Trophoblast cell (in vitro differentiated cells and primary cell): ENCODE data around the gene PWP2.
"Not testable (repeated sequence)": the region's sequence is repeated elsewhere in the genome, so short reads cannot be mapped to it uniquely, and the experiment has no call there.

Source experiments
- DNase-seq, 2 donors: peaks; one replicate each; pipeline ENCODE4 v3.0.0-alpha.2; 2016
- H2AFZ ChIP-seq: 2 replicates; pipeline ENCODE4 v1.6.1; 2013; ENCODE audit warnings: low read length, moderate library complexity, mild to moderate bottlenecking; ENCODE audit not compliant: insufficient read depth, poor library complexity
- H2AK5ac ChIP-seq: 2 replicates; pipeline ENCODE4 v1.6.1; 2013; ENCODE audit warnings: mild to moderate bottlenecking, low read length
- H2BK120ac ChIP-seq: 2 replicates; pipeline ENCODE4 v1.6.1; 2013; ENCODE audit warnings: low read length, mild to moderate bottlenecking, moderate library complexity; ENCODE audit not compliant: insufficient read depth, poor library complexity
- H2BK12ac ChIP-seq: 2 replicates; pipeline ENCODE4 v1.6.1; 2013; ENCODE audit warnings: mild to moderate bottlenecking, low read length, moderate library complexity
- H2BK5ac ChIP-seq: 2 replicates; pipeline ENCODE4 v1.6.1; 2013; ENCODE audit warnings: low read length, low read depth, moderate library complexity, mild to moderate bottlenecking; ENCODE audit not compliant: poor library complexity
- H3K14ac ChIP-seq: 2 replicates; pipeline ENCODE4 v1.6.1; 2013; ENCODE audit warnings: mild to moderate bottlenecking, low read length
- H3K18ac ChIP-seq: 2 replicates; pipeline ENCODE4 v1.6.1; 2013; ENCODE audit warnings: mild to moderate bottlenecking, low read length
- H3K23ac ChIP-seq: 2 replicates; pipeline ENCODE4 v1.6.1; 2013; ENCODE audit warnings: low read length
- H3K27ac ChIP-seq: 2 replicates; pipeline ENCODE4 v1.5.1; 2013; ENCODE audit warnings: low read depth, mild to moderate bottlenecking, inconsistent platforms, low read length, moderate library complexity
- H3K27me3 ChIP-seq: 2 replicates; pipeline ENCODE4 v1.6.1; 2013; ENCODE audit warnings: inconsistent platforms, mild to moderate bottlenecking, low read length, moderate library complexity; ENCODE audit not compliant: insufficient read depth
- H3K36me3 ChIP-seq, 2 experiments: 1 replicate in 1 of 2; 2 replicates in 1 of 2; pipeline ENCODE4 v1.6.1; 2013; ENCODE audit warnings: low read length in 2 of 2, mild to moderate bottlenecking in 2 of 2, moderate library complexity in 1 of 2; ENCODE audit not compliant: insufficient read depth in 2 of 2, control insufficient read depth in 1 of 2
- H3K4ac ChIP-seq: 2 replicates; pipeline ENCODE4 v1.6.1; 2013; ENCODE audit warnings: low read depth, mild to moderate bottlenecking, low read length, moderate library complexity
- H3K4me1 ChIP-seq, 2 experiments: 1 replicate in 1 of 2; 2 replicates in 1 of 2; pipeline ENCODE4 v1.6.1; 2013; ENCODE audit warnings: low read length in 2 of 2, mild to moderate bottlenecking in 2 of 2, moderate library complexity in 1 of 2; ENCODE audit not compliant: insufficient read depth in 2 of 2, control insufficient read depth in 1 of 2
- H3K4me2 ChIP-seq: 2 replicates; pipeline ENCODE4 v1.6.1; 2013; ENCODE audit warnings: inconsistent platforms, mild to moderate bottlenecking, low read length, moderate library complexity
- H3K4me3 ChIP-seq: 2 replicates; pipeline ENCODE4 v1.5.1; 2013; ENCODE audit warnings: mild to moderate bottlenecking, low read depth, low read length, inconsistent platforms
- H3K79me1 ChIP-seq: one replicate; pipeline ENCODE4 v1.6.1; 2013; ENCODE audit warnings: low read length
- H3K79me2 ChIP-seq: 2 replicates; pipeline ENCODE4 v1.6.1; 2013; ENCODE audit warnings: low read length, mild to moderate bottlenecking; ENCODE audit not compliant: control insufficient read depth, insufficient read depth, poor library complexity
- H3K9ac ChIP-seq: 2 replicates; pipeline ENCODE4 v1.6.1; 2013; ENCODE audit warnings: mild to moderate bottlenecking, low read length
- H3K9me3 ChIP-seq: 2 replicates; pipeline ENCODE4 v1.6.1; 2013; ENCODE audit warnings: low read depth, mild to moderate bottlenecking, control low read depth, inconsistent platforms, low read length; ENCODE audit not compliant: insufficient read depth
- H4K12ac ChIP-seq: 2 replicates; pipeline ENCODE4 v1.6.1; 2013; ENCODE audit warnings: low read depth, mild to moderate bottlenecking, low read length, moderate library complexity
- H4K8ac ChIP-seq: 2 replicates; pipeline ENCODE4 v1.6.1; 2013; ENCODE audit warnings: low read depth, mild to moderate bottlenecking, low read length, moderate library complexity
- H4K91ac ChIP-seq: one replicate; pipeline ENCODE4 v1.6.1; 2013; ENCODE audit warnings: low read depth, mild to moderate bottlenecking, low read length, moderate library complexity
- WGBS: extraction: QIAGEN DNeasy Blood & Tissue Kit; methylation state at CpG from one replicate; pipeline ENCODE4 v1.1.7; 2013; ENCODE audit warnings: missing lambda C conversion rate; ENCODE audit not compliant: insufficient read length, insufficient coverage; ENCODE audit errors: extremely low coverage; 5-methylcytosine and 5-hydroxymethylcytosine counted together

PWP2 gene

DNA sequence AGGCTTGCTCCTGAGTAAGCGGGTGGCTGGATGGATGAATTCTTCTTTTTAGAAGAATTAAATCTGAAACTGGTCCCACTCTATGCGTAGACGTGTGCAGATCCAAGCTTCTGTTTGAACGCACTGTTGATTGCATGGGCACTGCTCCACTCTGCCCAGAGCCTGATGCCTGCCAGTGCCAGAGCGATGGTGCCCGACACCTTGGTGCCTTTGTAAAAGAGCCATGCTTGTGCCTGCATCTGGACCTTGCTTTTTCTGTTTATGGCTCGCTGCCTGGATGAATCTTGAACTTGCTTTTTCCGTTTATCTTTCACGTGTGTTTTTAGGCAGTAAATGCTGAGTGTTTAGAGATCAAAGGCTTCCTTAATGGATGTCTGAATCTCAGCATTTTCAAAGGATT, 15.0 kb upstream of the PWP2 start:
- no peak overlapping the region for H3K4ac ChIP-seq
- H4K8ac ChIP-seq: no peak overlapping the region
- H4K12ac ChIP-seq: no peak overlapping the region
- H2BK120ac ChIP-seq: no peak overlapping the region
- H3K23ac ChIP-seq: no peak overlapping the region
- H3K9me3 ChIP-seq: peaks cover 2% of the 10 kb centered on the region
- no peaks in the 10 kb centered on the region for H3K79me2 ChIP-seq
- H2AK5ac ChIP-seq: no peak overlapping the region
- WGBS: no CpG with 5 or more reads among the region's 9 CpGs
- H2BK12ac ChIP-seq: no peak overlapping the region
- H3K4me1 ChIP-seq: no peaks in the 10 kb centered on the region
- no peak overlapping the region for H3K4me2 ChIP-seq
- no peak overlapping the region for H3K4me3 ChIP-seq
- no peak overlapping the region for H2BK5ac ChIP-seq
- H4K91ac ChIP-seq: no peak overlapping the region
- DNase-seq: no peak
- H3K9ac ChIP-seq: no peak overlapping the region
- H3K14ac ChIP-seq: no peak overlapping the region
- no peak overlapping the region for H3K18ac ChIP-seq
- no peaks in the 10 kb centered on the region for H3K79me1 ChIP-seq
- no peaks in the 10 kb centered on the region for H3K27me3 ChIP-seq
- H2AFZ ChIP-seq: no peak overlapping the region
- peaks cover 47 to 50% of the 10 kb centered on the region in 2 experiments for H3K36me3 ChIP-seq
- no peak overlapping the region for H3K27ac ChIP-seq

DNA sequence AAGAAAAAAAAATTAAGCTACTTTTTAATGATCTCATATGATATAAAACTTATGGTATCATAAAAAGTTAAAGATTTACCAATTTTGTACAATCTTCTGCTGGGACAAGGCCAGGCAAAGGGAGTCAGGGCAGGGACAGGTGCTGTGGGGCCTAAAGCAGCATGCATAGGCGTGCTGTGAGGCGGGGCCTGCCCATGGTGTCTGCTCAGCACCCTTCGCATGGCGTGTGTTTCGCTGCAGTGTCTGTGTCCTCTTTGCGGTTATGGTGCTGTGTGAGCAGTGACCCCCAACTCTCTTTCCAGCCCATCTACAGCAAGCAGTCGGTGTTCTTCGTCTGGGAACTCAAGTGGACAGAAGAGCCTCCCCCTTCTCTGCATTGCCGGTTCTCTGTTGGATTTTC, 13.4 kb upstream of the PWP2 start:
- Histone ChIP-seq H3K79me1 (no peaks in the 10 kb centered on the region), H3K4me1 (no peaks in the 10 kb centered on the region), H3K79me2 (no peaks in the 10 kb centered on the region), H4K12ac (no peak overlapping the region), H3K4ac (no peak overlapping the region), H3K36me3 (peaks cover 32 to 35% of the 10 kb centered on the region in 2 experiments), H3K9ac (no peak overlapping the region), H4K91ac (no peak overlapping the region), H2AFZ (no peak overlapping the region), H3K4me3 (no peak overlapping the region), H3K18ac (no peak overlapping the region), H2BK12ac (no peak overlapping the region), H3K14ac (no peak overlapping the region), H2BK120ac (no peak overlapping the region), H3K23ac (no peak overlapping the region), H2AK5ac (no peak overlapping the region), H3K27me3 (no peaks in the 10 kb centered on the region), H3K27ac (no peak overlapping the region), H3K9me3 (no peaks in the 10 kb centered on the region), H3K4me2 (no peak overlapping the region), H2BK5ac (no peak overlapping the region), H4K8ac (no peak overlapping the region)
- no peak for DNase-seq
- no CpG with 5 or more reads among the region's 9 CpGs for WGBS

DNA sequence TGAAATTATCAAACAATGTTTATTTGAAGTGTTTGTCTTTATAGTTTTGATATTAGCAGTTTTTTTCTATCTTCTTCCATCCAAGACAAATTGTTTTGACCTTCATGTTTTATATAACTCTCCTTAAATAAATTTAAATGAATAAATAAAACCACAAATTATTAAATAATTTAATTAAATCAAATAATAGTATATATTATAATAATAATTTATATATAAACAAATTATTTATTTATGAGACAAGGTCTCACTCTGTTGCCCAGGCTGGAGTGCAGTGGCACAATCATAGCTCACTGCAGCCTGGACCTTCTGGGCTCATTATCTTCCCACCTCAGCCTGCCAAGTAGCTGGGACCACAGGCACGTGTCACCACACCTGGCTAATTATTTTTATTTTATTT, 12.4 kb upstream of the PWP2 start:
- Histone ChIP-seq H3K9ac (no peak overlapping the region), H2BK5ac (no peak overlapping the region)
- no CpG with 5 or more reads among the region's 1 CpG for WGBS

DNA sequence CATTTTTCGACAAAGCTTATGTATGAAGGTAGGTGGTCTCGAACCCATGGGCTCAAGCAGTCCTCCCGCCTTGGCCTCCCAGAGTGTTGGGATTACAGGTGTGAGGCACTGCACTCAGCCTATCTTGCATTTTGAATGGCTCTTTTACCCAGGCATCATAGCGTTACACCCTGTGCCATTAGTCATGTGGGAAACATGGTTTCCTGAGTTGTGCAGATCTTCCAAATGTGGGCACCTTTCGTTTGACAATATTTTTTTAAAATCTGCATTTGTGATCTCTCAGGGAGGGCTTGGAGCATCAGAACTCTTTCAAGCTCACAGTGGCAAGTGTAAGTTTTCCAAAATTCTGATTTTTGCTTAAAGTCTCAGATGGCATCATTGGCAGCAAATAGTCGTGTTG, 8.7 kb upstream of the PWP2 start:
- not testable (repeated sequence) for H3K27ac ChIP-seq, H3K36me3 ChIP-seq, H3K9me3 ChIP-seq, H3K9ac ChIP-seq, H2BK12ac ChIP-seq, H4K8ac ChIP-seq, H3K4me2 ChIP-seq, H2AK5ac ChIP-seq, H3K4me1 ChIP-seq, H3K23ac ChIP-seq, H2BK5ac ChIP-seq, H4K91ac ChIP-seq, H3K27me3 ChIP-seq, H3K18ac ChIP-seq, H3K4ac ChIP-seq, H3K79me2 ChIP-seq, H2BK120ac ChIP-seq, H3K14ac ChIP-seq, DNase-seq, H3K4me3 ChIP-seq, H2AFZ ChIP-seq, H3K79me1 ChIP-seq, H4K12ac ChIP-seq
- no CpG with 5 or more reads among the region's 6 CpGs for WGBS

More for the DNA sequence above, 12.4 kb upstream of the PWP2 start:
- Histone ChIP-seq H4K8ac (no peak overlapping the region), H2AK5ac (no peak overlapping the region), H3K23ac (no peak overlapping the region), H3K14ac (no peak overlapping the region), H2BK12ac (no peak overlapping the region), H3K4me1 (no peaks in the 10 kb centered on the region), H3K79me2 (no peaks in the 10 kb centered on the region), H2AFZ (no peak overlapping the region), H3K27ac (no peak overlapping the region), H3K27me3 (no peaks in the 10 kb centered on the region), H3K9me3 (no peaks in the 10 kb centered on the region), H4K91ac (no peak overlapping the region), H3K79me1 (no peaks in the 10 kb centered on the region), H4K12ac (no peak overlapping the region), H2BK120ac (no peak overlapping the region), H3K18ac (no peak overlapping the region), H3K4me3 (no peak overlapping the region), H3K4me2 (no peak overlapping the region), H3K36me3 (peaks cover 22 to 24% of the 10 kb centered on the region in 2 experiments), H3K4ac (no peak overlapping the region)
- no peak for DNase-seq
